ENCODE results near the gene NKD1.

DNA sequence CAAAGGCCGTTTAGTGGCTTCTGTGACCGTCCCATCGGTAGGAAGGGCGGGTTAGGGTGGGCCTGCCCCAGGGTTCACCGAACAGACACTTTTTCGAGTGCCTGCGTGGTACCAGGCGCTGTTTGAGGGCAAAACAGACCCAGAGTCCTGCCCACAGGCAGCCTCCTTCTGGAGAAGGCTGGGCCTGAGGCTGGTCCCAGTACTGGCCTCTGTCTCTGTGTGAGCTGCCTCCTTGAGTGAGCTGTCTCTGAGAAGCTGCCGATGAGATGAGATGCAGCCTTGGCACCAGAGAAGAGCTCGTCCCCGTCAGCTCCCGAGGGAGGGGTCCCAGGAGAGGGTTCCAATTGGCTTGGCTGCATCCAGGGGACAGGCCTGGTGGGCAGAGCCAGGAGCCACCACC, 53.1 kb downstream of the NKD1 start:
- TF ChIP-seq, protein P1, sequence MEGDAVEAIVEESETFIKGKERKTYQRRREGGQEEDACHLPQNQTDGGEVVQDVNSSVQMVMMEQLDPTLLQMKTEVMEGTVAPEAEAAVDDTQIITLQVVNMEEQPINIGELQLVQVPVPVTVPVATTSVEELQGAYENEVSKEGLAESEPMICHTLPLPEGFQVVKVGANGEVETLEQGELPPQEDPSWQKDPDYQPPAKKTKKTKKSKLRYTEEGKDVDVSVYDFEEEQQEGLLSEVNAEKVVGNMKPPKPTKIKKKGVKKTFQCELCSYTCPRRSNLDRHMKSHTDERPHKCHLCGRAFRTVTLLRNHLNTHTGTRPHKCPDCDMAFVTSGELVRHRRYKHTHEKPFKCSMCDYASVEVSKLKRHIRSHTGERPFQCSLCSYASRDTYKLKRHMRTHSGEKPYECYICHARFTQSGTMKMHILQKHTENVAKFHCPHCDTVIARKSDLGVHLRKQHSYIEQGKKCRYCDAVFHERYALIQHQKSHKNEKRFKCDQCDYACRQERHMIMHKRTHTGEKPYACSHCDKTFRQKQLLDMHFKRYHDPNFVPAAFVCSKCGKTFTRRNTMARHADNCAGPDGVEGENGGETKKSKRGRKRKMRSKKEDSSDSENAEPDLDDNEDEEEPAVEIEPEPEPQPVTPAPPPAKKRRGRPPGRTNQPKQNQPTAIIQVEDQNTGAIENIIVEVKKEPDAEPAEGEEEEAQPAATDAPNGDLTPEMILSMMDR (IDR thresholded peaks at IDR 0.05): no peak
- no peak for TF ChIP-seq POLR2A (IDR thresholded peaks at IDR 0.05)

All from stomach (tissue), 4 donors.